Neural cell (in vitro differentiated cells): Measurements from ENCODE around the gene CRADD.

Experiments used
- CTCF ChIP-seq: fragments of 450-650 bp; IDR thresholded peaks from 2 replicates; pipeline ENCODE4 v1.5.1; 2014; ENCODE audit warnings: antibody characterized with exemption, mild to moderate bottlenecking, moderate library complexity; ENCODE audit not compliant: poor library complexity, severe bottlenecking
- EZH2 ChIP-seq: fragments of 200-600, 300-800 bp; shearing (Covaris generic), sonication (generic); IDR thresholded peaks from 2 replicates; pipeline ENCODE4 v1.6.1; 2014; ENCODE audit warnings: antibody characterized with exemption, low read length, borderline replicate concordance, mild to moderate bottlenecking; ENCODE audit not compliant: insufficient read depth, poor library complexity, severe bottlenecking
- POLR2AphosphoS5 ChIP-seq: IDR thresholded peaks from 2 replicates; pipeline ENCODE4 v1.6.1; 2012
- TF ChIP-seq, protein P1 (sequence below): IDR thresholded peaks from 2 replicates; pipeline ENCODE4 v1.6.1; 2012; ENCODE audit warnings: borderline replicate concordance

- TF ChIP-seq CTCF, result no peak
- TF ChIP-seq, protein P1, sequence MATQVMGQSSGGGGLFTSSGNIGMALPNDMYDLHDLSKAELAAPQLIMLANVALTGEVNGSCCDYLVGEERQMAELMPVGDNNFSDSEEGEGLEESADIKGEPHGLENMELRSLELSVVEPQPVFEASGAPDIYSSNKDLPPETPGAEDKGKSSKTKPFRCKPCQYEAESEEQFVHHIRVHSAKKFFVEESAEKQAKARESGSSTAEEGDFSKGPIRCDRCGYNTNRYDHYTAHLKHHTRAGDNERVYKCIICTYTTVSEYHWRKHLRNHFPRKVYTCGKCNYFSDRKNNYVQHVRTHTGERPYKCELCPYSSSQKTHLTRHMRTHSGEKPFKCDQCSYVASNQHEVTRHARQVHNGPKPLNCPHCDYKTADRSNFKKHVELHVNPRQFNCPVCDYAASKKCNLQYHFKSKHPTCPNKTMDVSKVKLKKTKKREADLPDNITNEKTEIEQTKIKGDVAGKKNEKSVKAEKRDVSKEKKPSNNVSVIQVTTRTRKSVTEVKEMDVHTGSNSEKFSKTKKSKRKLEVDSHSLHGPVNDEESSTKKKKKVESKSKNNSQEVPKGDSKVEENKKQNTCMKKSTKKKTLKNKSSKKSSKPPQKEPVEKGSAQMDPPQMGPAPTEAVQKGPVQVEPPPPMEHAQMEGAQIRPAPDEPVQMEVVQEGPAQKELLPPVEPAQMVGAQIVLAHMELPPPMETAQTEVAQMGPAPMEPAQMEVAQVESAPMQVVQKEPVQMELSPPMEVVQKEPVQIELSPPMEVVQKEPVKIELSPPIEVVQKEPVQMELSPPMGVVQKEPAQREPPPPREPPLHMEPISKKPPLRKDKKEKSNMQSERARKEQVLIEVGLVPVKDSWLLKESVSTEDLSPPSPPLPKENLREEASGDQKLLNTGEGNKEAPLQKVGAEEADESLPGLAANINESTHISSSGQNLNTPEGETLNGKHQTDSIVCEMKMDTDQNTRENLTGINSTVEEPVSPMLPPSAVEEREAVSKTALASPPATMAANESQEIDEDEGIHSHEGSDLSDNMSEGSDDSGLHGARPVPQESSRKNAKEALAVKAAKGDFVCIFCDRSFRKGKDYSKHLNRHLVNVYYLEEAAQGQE, result no peak
- TF ChIP-seq EZH2, result no peak
- no peak for TF ChIP-seq POLR2AphosphoS5
Observed at GRCh38 chr12:93855261-93855660, 178.1 kb downstream of the CRADD start.
